KOPT-K1 (cell line): Measurements from ENCODE around the gene CDH22.

Experiments
- H3K27ac ChIP-seq: fragments of 200-600 bp; sonication (generic); 2 replicates; pipeline ENCODE4 v1.5.1; 2016; ENCODE audit warnings: antibody characterized with exemption, mild to moderate bottlenecking, low read depth, low read length; ENCODE audit not compliant: poor library complexity, severe bottlenecking
- H3K36me3 ChIP-seq: fragments of 200-600 bp; sonication (generic); 2 replicates; pipeline ENCODE4 v1.5.1; 2017; ENCODE audit warnings: antibody characterized with exemption, mild to moderate bottlenecking, low read length, moderate library complexity; ENCODE audit not compliant: insufficient read depth
- H3K9me3 ChIP-seq: fragments of 200-600 bp; sonication (generic); 2 replicates; pipeline ENCODE4 v1.5.1; 2017; ENCODE audit warnings: antibody characterized with exemption, low read length, mild to moderate bottlenecking; ENCODE audit not compliant: insufficient read depth, poor library complexity, severe bottlenecking

CDH22 gene

GRCh38 chr20:46173652-46174468, 134.4 kb downstream of the CDH22 start:
- Histone ChIP-seq H3K36me3 (no peaks in the 10 kb centered on the region), H3K27ac (no peak overlapping the region), H3K9me3 (no peaks in the 10 kb centered on the region)

- no peak overlapping the region for H3K27ac ChIP-seq
- no peaks in the 10 kb centered on the region for H3K9me3 ChIP-seq
- H3K36me3 ChIP-seq = no peaks in the 10 kb centered on the region
Measured at GRCh38 chr20:46172961-46173536, 135.2 kb downstream of the CDH22 start.

GRCh38 chr20:46172455-46172854, 135.8 kb downstream of the CDH22 start:
- Histone ChIP-seq H3K36me3 (no peaks in the 10 kb centered on the region), H3K9me3 (no peaks in the 10 kb centered on the region), H3K27ac (no peak overlapping the region)

GRCh38 chr20:46171909-46172308, 136.4 kb downstream of the CDH22 start:
- H3K9me3 ChIP-seq = no peaks in the 10 kb centered on the region
- H3K27ac ChIP-seq = no peak overlapping the region
- H3K36me3 ChIP-seq = no peaks in the 10 kb centered on the region

- Histone ChIP-seq H3K27ac (no peak overlapping the region), H3K9me3 (no peaks in the 10 kb centered on the region), H3K36me3 (no peaks in the 10 kb centered on the region)
Measured at GRCh38 chr20:46171476-46171875, 136.8 kb downstream of the CDH22 start.

- no peaks in the 10 kb centered on the region for H3K9me3 ChIP-seq
- H3K36me3 ChIP-seq = no peaks in the 10 kb centered on the region
- no peak overlapping the region for H3K27ac ChIP-seq
Measured at GRCh38 chr20:46169245-46170171, 138.8 kb downstream of the CDH22 start.

- Histone ChIP-seq H3K9me3 (no peaks in the 10 kb centered on the region), H3K36me3 (no peaks in the 10 kb centered on the region)
Measured at GRCh38 chr20:46168438-46168837, 139.9 kb downstream of the CDH22 start.

GRCh38 chr20:46167080-46167479, 141.2 kb downstream of the CDH22 start:
- no peaks in the 10 kb centered on the region for H3K36me3 ChIP-seq
- no peaks in the 10 kb centered on the region for H3K9me3 ChIP-seq

More at GRCh38 chr20:46168438-46168837, 139.9 kb downstream of the CDH22 start:
- H3K27ac ChIP-seq = no peak overlapping the region

GRCh38 chr20:46164254-46164653, 144.0 kb downstream of the CDH22 start:
- Histone ChIP-seq H3K36me3 (no peaks in the 10 kb centered on the region), H3K9me3 (no peaks in the 10 kb centered on the region), H3K27ac (no peak overlapping the region)

More at GRCh38 chr20:46167080-46167479, 141.2 kb downstream of the CDH22 start:
- no peak overlapping the region for H3K27ac ChIP-seq

GRCh38 chr20:46161921-46162320, 146.4 kb downstream of the CDH22 start:
- H3K36me3 ChIP-seq = no peaks in the 10 kb centered on the region

GRCh38 chr20:46160661-46161060, 147.6 kb downstream of the CDH22 start:
- no peaks in the 10 kb centered on the region for H3K36me3 ChIP-seq
- H3K27ac ChIP-seq = no peak overlapping the region
- no peaks in the 10 kb centered on the region for H3K9me3 ChIP-seq

More at GRCh38 chr20:46161921-46162320, 146.4 kb downstream of the CDH22 start:
- no peak overlapping the region for H3K27ac ChIP-seq
- no peaks in the 10 kb centered on the region for H3K9me3 ChIP-seq

- no peaks in the 10 kb centered on the region for H3K9me3 ChIP-seq
- H3K36me3 ChIP-seq = no peaks in the 10 kb centered on the region
- H3K27ac ChIP-seq = no peak overlapping the region
Measured at GRCh38 chr20:46159101-46159897, 149.0 kb downstream of the CDH22 start.

GRCh38 chr20:46158476-46158987, 149.8 kb downstream of the CDH22 start:
- Histone ChIP-seq H3K9me3 (no peaks in the 10 kb centered on the region), H3K36me3 (no peaks in the 10 kb centered on the region), H3K27ac (no peak overlapping the region)

GRCh38 chr20:46157625-46158024, 150.7 kb downstream of the CDH22 start:
- no peaks in the 10 kb centered on the region for H3K9me3 ChIP-seq
- no peak overlapping the region for H3K27ac ChIP-seq
- H3K36me3 ChIP-seq = no peaks in the 10 kb centered on the region
